Keratinocyte (primary cell): ENCODE measurements around the gene PLAGL1. TPM values are rescaled to one million over a fixed set of nuclear protein-coding genes. Genes with fewer than 3 reads are reported as not detected.

ENCODE experiments used
- DNase-seq: peaks from one replicate; pipeline ENCODE4 v3.0.0-alpha.2; 2011; ENCODE audit warnings: low read depth, missing footprints, low spot score
- FAIRE-seq: peaks from 2 replicates; lab custom pipeline; 2011; peaks lifted over from hg19 to GRCh38; lab: Jason Lieb, UNC
- H2AFZ ChIP-seq: 2 replicates; pipeline ENCODE4 v1.6.0; 2012; ENCODE audit warnings: low read length, control low read depth, inconsistent platforms; ENCODE audit not compliant: control insufficient read depth
- H3K27ac ChIP-seq: 2 replicates; pipeline ENCODE4 v1.5.1; 2011; ENCODE audit warnings: low read length; ENCODE audit not compliant: control insufficient read depth, insufficient read depth
- H3K27me3 ChIP-seq: 3 replicates; pipeline ENCODE4 v1.6.0; 2011; ENCODE audit warnings: low read length; ENCODE audit not compliant: control insufficient read depth, insufficient read depth; ENCODE audit errors: extremely low read depth
- H3K36me3 ChIP-seq, 2 experiments: 2 replicates in 1 of 2; 3 replicates in 1 of 2; pipeline ENCODE4 v1.5.1; 2011; ENCODE audit warnings: low read length in 2 of 2, mild to moderate bottlenecking in 1 of 2; ENCODE audit not compliant: control insufficient read depth in 2 of 2, insufficient read depth in 2 of 2; ENCODE audit errors: extremely low read depth in 1 of 2
- H3K4me1 ChIP-seq: 3 replicates; pipeline ENCODE4 v1.5.1; 2011; ENCODE audit warnings: low read length; ENCODE audit not compliant: control insufficient read depth, insufficient read depth; ENCODE audit errors: extremely low read depth
- H3K4me2 ChIP-seq: 3 replicates; pipeline ENCODE4 v1.6.0; 2011; ENCODE audit warnings: low read depth, low read length; ENCODE audit not compliant: control insufficient read depth, insufficient read depth; ENCODE audit errors: extremely low read depth
- H3K4me3 ChIP-seq, 3 experiments: fragments of 200-600 bp in 1 of 3; sonication (generic) in 1 of 3; 2 replicates in 2 of 3; 3 replicates in 1 of 3; pipeline ENCODE4 v1.5.1; 2011 to 2016; ENCODE audit warnings: low read length in 3 of 3, mild to moderate bottlenecking in 3 of 3, control low read depth in 2 of 3, inconsistent platforms in 1 of 3, low read depth in 1 of 3, mixed read lengths in 1 of 3, mixed run types in 1 of 3, moderate library complexity in 1 of 3; ENCODE audit not compliant: control insufficient read depth in 2 of 3, insufficient read depth in 2 of 3; ENCODE audit errors: extremely low read depth in 1 of 3
- H3K79me2 ChIP-seq: 2 replicates; pipeline ENCODE4 v1.6.0; 2012; ENCODE audit warnings: low read length; ENCODE audit not compliant: control insufficient read depth, insufficient read depth
- H3K9ac ChIP-seq: 3 replicates; pipeline ENCODE4 v1.6.0; 2011; ENCODE audit warnings: low read length; ENCODE audit not compliant: control insufficient read depth, insufficient read depth; ENCODE audit errors: extremely low read depth
- H3K9me1 ChIP-seq: 3 replicates; pipeline ENCODE4 v1.6.0; 2011; ENCODE audit warnings: low read length; ENCODE audit not compliant: control insufficient read depth, insufficient read depth; ENCODE audit errors: extremely low read depth
- H3K9me3 ChIP-seq: 2 replicates; pipeline ENCODE4 v1.5.1; 2012; ENCODE audit warnings: low read depth, low read length; ENCODE audit not compliant: control insufficient read depth
- H4K20me1 ChIP-seq: 3 replicates; pipeline ENCODE4 v1.6.0; 2011; ENCODE audit warnings: low read length; ENCODE audit not compliant: control insufficient read depth, insufficient read depth; ENCODE audit errors: extremely low read depth
- EZH2 ChIP-seq: IDR thresholded peaks from one replicate; pipeline ENCODE4 v1.6.1; 2012; ENCODE audit warnings: inconsistent platforms, mild to moderate bottlenecking, low read length, moderate library complexity
- dilution Hi-C: fragments of 300-500 bp; cut with MboI; formaldehyde crosslinking; loops from one replicate; pipeline ENCODE4 v1.7.0; 2020; ENCODE audit warnings: low sequenced_read_pairs; ENCODE audit not compliant: extremely low pct_ligation_motif_present
- polyA plus RNA-seq, 5 experiments: library from polyadenylated mRNA; depleted of rRNA in 3 of 5; stranded (reverse) in 3 of 5; stranded (forward) in 1 of 5; unstranded in 1 of 5; fragments of >200 nt; gene quantifications; 1 replicate in 1 of 5; 2 replicates in 3 of 5; 3 replicates in 1 of 5; pipeline versions ENCODE4 v1.2.1 to v1.2.3, GENCODE V29; 2011 to 2012; ENCODE audit warnings: missing spikeins in 2 of 5, low read depth in 1 of 5, low replicate concordance in 1 of 5
- TF ChIP-seq, protein P1 (sequence below), 3 experiments: IDR thresholded peaks in 1 of 3; conservative IDR thresholded peaks in 1 of 3; optimal IDR thresholded peaks in 1 of 3; 2 replicates in 2 of 3; 3 replicates in 1 of 3; pipeline versions ENCODE3 to v1.5.1; 2011; ENCODE audit warnings: low read length in 3 of 3, mild to moderate bottlenecking in 3 of 3, moderate library complexity in 2 of 3, control low read depth in 1 of 3, inconsistent platforms in 1 of 3; ENCODE audit not compliant: insufficient read depth in 2 of 3; ENCODE audit errors: extremely low read depth in 1 of 3

The PLAGL1 gene
- polyA plus RNA-seq, 1 donor (not counting 4 experiments of a cell fraction or from before 2014, with no cell fraction given) = 8.9 TPM

DNA sequence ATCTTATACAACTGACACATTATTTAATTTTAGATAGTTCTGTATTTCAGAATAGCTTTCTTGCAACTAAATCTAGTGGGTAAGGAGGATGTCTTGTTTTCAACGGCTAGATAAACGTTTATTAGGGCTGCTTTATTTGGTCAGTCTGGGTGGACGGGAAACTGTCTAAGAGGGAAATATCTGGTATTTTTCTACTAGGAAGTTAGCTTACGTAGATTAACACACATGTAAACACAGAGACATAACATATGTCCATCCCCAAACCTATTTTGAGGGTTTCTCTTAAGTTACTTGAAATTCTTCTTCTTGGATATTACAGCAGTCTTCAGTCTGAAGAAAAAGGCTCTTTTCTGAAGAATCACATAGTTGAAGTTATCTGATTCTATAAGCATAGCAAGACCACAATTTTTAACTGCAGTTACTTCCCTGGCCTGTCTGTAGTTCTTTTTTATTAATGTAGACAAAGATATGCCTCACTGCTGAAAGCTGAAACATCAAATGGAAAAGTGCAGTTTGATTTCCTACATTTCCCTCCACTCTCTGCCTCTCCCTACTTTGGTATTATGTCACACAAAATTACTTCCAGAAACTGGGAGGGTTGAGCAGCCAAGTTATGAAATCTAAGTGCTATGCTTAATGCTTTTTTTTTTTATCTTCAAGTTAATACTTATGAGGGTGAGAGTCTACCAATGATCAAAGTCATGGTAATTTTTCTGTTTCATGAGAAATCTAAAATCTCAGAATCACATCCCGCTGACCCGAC is 37.4 kb downstream of the PLAGL1 start:
- Histone ChIP-seq H3K4me1 (no peaks in the 10 kb centered on the region), H3K9me3 (no peaks in the 10 kb centered on the region), H2AFZ (no peak overlapping the region), H3K27ac (no peak overlapping the region), H3K4me3 (no peak overlapping the region), H3K4me2 (no peak overlapping the region), H4K20me1 (no peaks in the 10 kb centered on the region), H3K36me3 (no peaks in the 10 kb centered on the region), H3K9ac (no peak overlapping the region), H3K27me3 (no peaks in the 10 kb centered on the region), H3K9me1 (no peaks in the 10 kb centered on the region), H3K79me2 (no peaks in the 10 kb centered on the region)
- dilution Hi-C loops = no loop called here
- no peak for DNase-seq
- no peak for FAIRE-seq
- TF ChIP-seq EZH2 = no peak
- TF ChIP-seq, protein P1, sequence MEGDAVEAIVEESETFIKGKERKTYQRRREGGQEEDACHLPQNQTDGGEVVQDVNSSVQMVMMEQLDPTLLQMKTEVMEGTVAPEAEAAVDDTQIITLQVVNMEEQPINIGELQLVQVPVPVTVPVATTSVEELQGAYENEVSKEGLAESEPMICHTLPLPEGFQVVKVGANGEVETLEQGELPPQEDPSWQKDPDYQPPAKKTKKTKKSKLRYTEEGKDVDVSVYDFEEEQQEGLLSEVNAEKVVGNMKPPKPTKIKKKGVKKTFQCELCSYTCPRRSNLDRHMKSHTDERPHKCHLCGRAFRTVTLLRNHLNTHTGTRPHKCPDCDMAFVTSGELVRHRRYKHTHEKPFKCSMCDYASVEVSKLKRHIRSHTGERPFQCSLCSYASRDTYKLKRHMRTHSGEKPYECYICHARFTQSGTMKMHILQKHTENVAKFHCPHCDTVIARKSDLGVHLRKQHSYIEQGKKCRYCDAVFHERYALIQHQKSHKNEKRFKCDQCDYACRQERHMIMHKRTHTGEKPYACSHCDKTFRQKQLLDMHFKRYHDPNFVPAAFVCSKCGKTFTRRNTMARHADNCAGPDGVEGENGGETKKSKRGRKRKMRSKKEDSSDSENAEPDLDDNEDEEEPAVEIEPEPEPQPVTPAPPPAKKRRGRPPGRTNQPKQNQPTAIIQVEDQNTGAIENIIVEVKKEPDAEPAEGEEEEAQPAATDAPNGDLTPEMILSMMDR (optimal IDR thresholded peaks at IDR 0.05 in 1 of 3, IDR thresholded peaks at IDR 0.05 in 1 of 3, conservative IDR thresholded peaks at IDR 0.05 in 1 of 3; ENCODE audit: extremely low read depth in 1 of 3, insufficient read depth in 2 of 3, low read length in 3 of 3) = no peak

GRCh38 chr6:143969077-143969476 is 39.0 kb downstream of the PLAGL1 start:
- Histone ChIP-seq H3K4me1 (no peaks in the 10 kb centered on the region), H3K9me3 (no peaks in the 10 kb centered on the region), H3K9ac (no peak overlapping the region), H3K9me1 (no peaks in the 10 kb centered on the region), H3K27ac (no peak overlapping the region), H3K4me3 (no peak overlapping the region), H3K27me3 (no peaks in the 10 kb centered on the region), H3K79me2 (no peaks in the 10 kb centered on the region), H2AFZ (no peak overlapping the region), H3K4me2 (no peak overlapping the region), H4K20me1 (no peaks in the 10 kb centered on the region), H3K36me3 (no peaks in the 10 kb centered on the region)
- TF ChIP-seq EZH2 = no peak
- TF ChIP-seq, protein P1 (optimal IDR thresholded peaks at IDR 0.05 in 1 of 3, IDR thresholded peaks at IDR 0.05 in 1 of 3, conservative IDR thresholded peaks at IDR 0.05 in 1 of 3; ENCODE audit: extremely low read depth in 1 of 3, insufficient read depth in 2 of 3, low read length in 3 of 3) = no peak
- dilution Hi-C loops = no loop called here
- FAIRE-seq (no peak), DNase-seq (no peak)
